ENCODE results near the gene LSS. TPM values are rescaled to one million over a fixed set of nuclear protein-coding genes. Genes with fewer than 3 reads are reported as not detected.

The LSS gene
- total RNA-seq (2014; rRNA removed; shearing (Covaris generic)) = 31.9 and 55.0 TPM in 2 replicates

- peak; percentile 98 for DNase-seq (ENCODE audit: low read depth)
These were observed at the start of gene LSS for GRCh38 chr21:46228345-46229051. TSS of gene LSS (minus strand) at chr21:46228774. CDS start at chr21:46228745, 29 bp downstream.

GRCh38 chr21:46274797-46275390 is 46.3 kb upstream of the LSS start:
- DNase-seq (ENCODE audit: low read depth) = no peak

- DNase-seq (ENCODE audit: low read depth) = no peak
These were observed 44.8 kb upstream of the LSS start for GRCh38 chr21:46273341-46273740.

- peak; percentile 96 for DNase-seq (ENCODE audit: low read depth)
These were observed 40.9 kb upstream of the LSS start for GRCh38 chr21:46269466-46269865.

- no peak for DNase-seq (ENCODE audit: low read depth)
These were observed 39.8 kb upstream of the LSS start for GRCh38 chr21:46268371-46268770.

- no peak for DNase-seq (ENCODE audit: low read depth)
These were observed 38.4 kb upstream of the LSS start for GRCh38 chr21:46266946-46267345.

GRCh38 chr21:46265736-46266525 is 37.4 kb upstream of the LSS start:
- no peak for DNase-seq (ENCODE audit: low read depth)

GRCh38 chr21:46264690-46265144 is 36.1 kb upstream of the LSS start:
- DNase-seq (ENCODE audit: low read depth) = no peak

GRCh38 chr21:46264046-46264689 is 35.6 kb upstream of the LSS start:
- DNase-seq (ENCODE audit: low read depth) = no peak

GRCh38 chr21:46256501-46256994 is 28.0 kb upstream of the LSS start:
- DNase-seq (ENCODE audit: low read depth) = no peak

GRCh38 chr21:46255758-46256337 is 27.3 kb upstream of the LSS start:
- DNase-seq (ENCODE audit: low read depth) = no peak

GRCh38 chr21:46255166-46255565 is 26.6 kb upstream of the LSS start:
- no peak for DNase-seq (ENCODE audit: low read depth)

- no peak for DNase-seq (ENCODE audit: low read depth)
These were observed 25.8 kb upstream of the LSS start for GRCh38 chr21:46254208-46254975.

GRCh38 chr21:46253610-46254124 is 25.1 kb upstream of the LSS start:
- DNase-seq (ENCODE audit: low read depth) = no peak

GRCh38 chr21:46252840-46253239 is 24.3 kb upstream of the LSS start:
- no peak for DNase-seq (ENCODE audit: low read depth)

- no peak for DNase-seq (ENCODE audit: low read depth)
These were observed 21.7 kb upstream of the LSS start for GRCh38 chr21:46250146-46250725.

- DNase-seq (ENCODE audit: low read depth) = no peak
These were observed 20.3 kb upstream of the LSS start for GRCh38 chr21:46248827-46249226.

- no peak for DNase-seq (ENCODE audit: low read depth)
These were observed 19.8 kb upstream of the LSS start for GRCh38 chr21:46248422-46248782.

- DNase-seq (ENCODE audit: low read depth) = no peak
These were observed 19.3 kb upstream of the LSS start for GRCh38 chr21:46247699-46248421.

- DNase-seq (ENCODE audit: low read depth) = no peak
These were observed 17.8 kb upstream of the LSS start for GRCh38 chr21:46246345-46246744.
